Right lobe of liver (tissue), 6 donors: Measurements from ENCODE around the gene TECTA. TPM values are rescaled to one million over a fixed set of nuclear protein-coding genes. Genes with fewer than 3 reads are reported as not detected.

Experiments used
- ATAC-seq, 4 donors: fragments of 200-7000 bp; cut with Tn5 transposase; one replicate each; pipeline ENCODE4 v1.9.1; 2020; ENCODE audit warnings: mild to moderate bottlenecking in 4 of 4, moderate library complexity in 4 of 4
- DNase-seq, 3 donors: peaks; one replicate each; pipeline ENCODE4 v3.0.0-alpha.2; 2020
- H3K27ac ChIP-seq, 3 donors: fragments of 200-600 bp; one replicate each; pipeline ENCODE4 v1.8.0; 2022
- H3K27me3 ChIP-seq, 2 donors: fragments of 200-600 bp; one replicate each; pipeline ENCODE4 v1.8.0; 2022
- H3K36me3 ChIP-seq, 4 donors: fragments of 200-600 bp; sonication (generic) in 1 of 4; one replicate each; pipeline versions ENCODE4 v1.5.1 to v1.8.0; 2017 to 2022; ENCODE audit warnings: control low read depth in 1 of 4
- H3K4me1 ChIP-seq, 4 donors: fragments of 200-600 bp; sonication (generic) in 1 of 4; one replicate each; pipeline versions ENCODE4 v1.5.1 to v1.8.0; 2017 to 2022; ENCODE audit warnings: control low read depth in 1 of 4
- H3K4me3 ChIP-seq, 3 donors: fragments of 200-600 bp; one replicate each; pipeline ENCODE4 v1.8.0; 2022
- H3K9me3 ChIP-seq, 4 donors: fragments of 200-600 bp; sonication (generic) in 1 of 4; one replicate each; pipeline versions ENCODE4 v1.5.1 to v1.8.0; 2017 to 2022; ENCODE audit warnings: control low read depth in 1 of 4
- POLR2A ChIP-seq: fragments of 450-650 bp; IDR thresholded peaks from one replicate; pipeline ENCODE4 v1.6.1; 2017; ENCODE audit warnings: antibody characterized with exemption, mild to moderate bottlenecking
- WGBS: methylation state at CpG from one replicate; pipeline ENCODE4 v1.1.6; 2018; ENCODE audit warnings: low coverage, low lambda C conversion rate; ENCODE audit not compliant: insufficient coverage; ENCODE audit errors: missing lambda C conversion rate; 5-methylcytosine and 5-hydroxymethylcytosine counted together
- intact Hi-C, 2 donors: fragments of 100-400 bp; cut with DNase I; formaldehyde crosslinking; loops; one replicate each; pipeline versions ENCODE4 v1.11.2 to v1.14.1; 2022
- total RNA-seq, 6 experiments: library from RNA; depleted of rRNA in 2 of 6; stranded (reverse); fragments of >200 nt in 2 of 6; fragmentation: NEBNext Ultra II Directional in 3 of 6; extraction: Animal tissue kit (Norgen Biotek cat#: 25700) in 3 of 6; gene quantifications; one replicate each; pipeline versions ENCODE4 v1.1.0 to v1.2.4, GENCODE V29; 2016 to 2023
- TF ChIP-seq, protein P1 (sequence below), 4 donors: fragments of 200-600 bp in 3 of 4; fragments of 450-650 bp in 1 of 4; IDR thresholded peaks; one replicate each; pipeline versions ENCODE4 v1.5.1 to v1.8.0; 2016 to 2022; ENCODE audit warnings: antibody characterized with exemption in 4 of 4, mild to moderate bottlenecking in 2 of 4
- donor health status: DM: no; HTN: yes; CAD: no.
- donor health status: DM: no; HTN: no; CAD: no.
- donor health status: DM: no; HTN: no; CAD: no.
- donor health status: DM: no; HTN: yes; CAD: no.
- donor health status: DM: no; HTN: yes; CAD: no.

TECTA gene
- total RNA-seq, 6 experiments from 2014 or later, result 0.24 to 1.2 (median 0.52) TPM

DNA sequence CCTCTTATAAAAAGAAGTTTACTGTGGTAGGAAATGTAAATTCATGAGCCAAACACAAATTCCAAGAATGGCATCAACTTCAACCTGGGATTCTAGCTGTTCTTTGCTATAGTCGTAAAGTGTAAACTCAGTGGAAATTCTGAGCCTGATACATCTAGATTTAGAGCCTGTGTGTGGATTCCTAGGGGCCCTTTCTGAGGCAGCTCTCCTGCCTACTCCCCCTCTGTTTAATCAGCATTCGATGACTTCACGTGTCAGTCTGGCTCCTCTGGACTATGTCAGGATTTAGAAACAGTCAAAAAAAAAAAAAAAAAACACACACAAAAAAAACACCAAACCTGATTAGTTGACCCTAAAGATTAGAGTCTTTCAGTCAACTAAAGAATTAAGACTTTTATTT is 98.5 kb downstream of the TECTA start:
- Histone ChIP-seq H3K27me3 (no peaks in the 10 kb centered on the region), H3K27ac (no peak overlapping the region), H3K36me3 (no peaks in the 10 kb centered on the region), H3K9me3 (no peaks in the 10 kb centered on the region), H3K4me3 (no peak overlapping the region), H3K4me1 (peaks cover 0 to 9% (median 0%) of the 10 kb centered on the region in 4 donors)
- intact Hi-C loops, result no loop called here
- ATAC-seq (peak; percentile 11 to 48 (median 32)), DNase-seq (no peak)
- TF ChIP-seq POLR2A, result no peak
- TF ChIP-seq, protein P1, sequence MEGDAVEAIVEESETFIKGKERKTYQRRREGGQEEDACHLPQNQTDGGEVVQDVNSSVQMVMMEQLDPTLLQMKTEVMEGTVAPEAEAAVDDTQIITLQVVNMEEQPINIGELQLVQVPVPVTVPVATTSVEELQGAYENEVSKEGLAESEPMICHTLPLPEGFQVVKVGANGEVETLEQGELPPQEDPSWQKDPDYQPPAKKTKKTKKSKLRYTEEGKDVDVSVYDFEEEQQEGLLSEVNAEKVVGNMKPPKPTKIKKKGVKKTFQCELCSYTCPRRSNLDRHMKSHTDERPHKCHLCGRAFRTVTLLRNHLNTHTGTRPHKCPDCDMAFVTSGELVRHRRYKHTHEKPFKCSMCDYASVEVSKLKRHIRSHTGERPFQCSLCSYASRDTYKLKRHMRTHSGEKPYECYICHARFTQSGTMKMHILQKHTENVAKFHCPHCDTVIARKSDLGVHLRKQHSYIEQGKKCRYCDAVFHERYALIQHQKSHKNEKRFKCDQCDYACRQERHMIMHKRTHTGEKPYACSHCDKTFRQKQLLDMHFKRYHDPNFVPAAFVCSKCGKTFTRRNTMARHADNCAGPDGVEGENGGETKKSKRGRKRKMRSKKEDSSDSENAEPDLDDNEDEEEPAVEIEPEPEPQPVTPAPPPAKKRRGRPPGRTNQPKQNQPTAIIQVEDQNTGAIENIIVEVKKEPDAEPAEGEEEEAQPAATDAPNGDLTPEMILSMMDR (IDR thresholded peaks at IDR 0.05), result no peak
- whole genome bisulfite sequencing, result 31% methylated on average over 3 of the region's 3 CpGs

DNA sequence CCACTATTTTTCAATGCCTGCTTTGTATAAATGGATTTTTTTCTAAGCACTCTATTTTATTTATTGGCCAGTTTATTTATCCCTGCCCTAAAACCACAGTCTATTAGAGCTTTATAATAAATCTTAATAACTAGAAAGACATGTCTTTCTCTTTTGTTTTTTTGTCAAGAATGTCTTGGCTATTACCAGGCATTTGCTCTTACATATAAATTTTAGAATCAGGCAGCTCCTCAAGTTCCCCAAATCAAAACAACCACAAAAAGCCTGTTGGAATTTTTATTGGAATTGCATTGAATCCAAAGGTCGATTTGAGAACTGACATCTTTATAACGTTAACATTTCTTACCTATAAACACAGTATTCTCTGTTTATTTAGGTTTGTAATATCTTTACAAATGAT is 105.8 kb downstream of the TECTA start:
- Histone ChIP-seq H3K9me3 (no peaks in the 10 kb centered on the region), H3K36me3 (no peaks in the 10 kb centered on the region), H3K4me3 (no peak overlapping the region), H3K27ac (no peak overlapping the region), H3K27me3 (no peaks in the 10 kb centered on the region), H3K4me1 (peaks cover 0 to 12% (median 4%) of the 10 kb centered on the region in 4 donors)
- WGBS, result 25% methylated on average over 2 of the region's 2 CpGs
- intact Hi-C loops, result no loop called here
- DNase-seq, result no peak
- no peak for ATAC-seq
- TF ChIP-seq POLR2A, result no peak
- TF ChIP-seq, protein P1 (IDR thresholded peaks at IDR 0.05), result no peak

DNA sequence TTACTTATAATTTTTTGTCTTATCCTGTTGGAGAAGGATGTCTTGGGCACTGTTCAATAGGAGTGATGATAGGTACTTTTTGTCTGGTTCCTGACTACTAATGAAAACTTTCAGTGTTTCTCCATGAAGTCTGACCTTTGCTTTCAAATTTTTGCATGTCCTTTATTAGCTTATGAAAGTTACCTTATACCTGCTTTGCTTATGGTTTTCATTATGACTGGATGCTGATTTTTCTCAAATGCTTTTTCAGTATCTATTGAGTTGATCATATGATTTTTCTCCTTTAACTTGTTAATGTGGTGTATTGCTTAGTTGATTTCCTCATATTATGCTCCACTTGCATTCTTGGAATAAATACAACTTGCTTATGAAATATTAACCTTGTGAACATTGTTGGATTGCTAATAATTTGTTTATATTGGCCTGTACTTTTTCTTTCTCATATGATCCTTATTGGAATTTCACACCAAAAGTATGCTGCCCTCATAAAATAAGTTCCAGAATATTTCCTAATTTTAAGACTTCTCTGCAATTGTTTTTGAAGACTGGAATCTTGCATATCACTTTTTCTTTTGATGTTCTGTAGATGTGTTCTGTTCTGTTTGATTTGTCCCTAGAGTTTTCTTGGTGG is 106.6 kb downstream of the TECTA start:
- Histone ChIP-seq H3K4me1 (peaks cover 0 to 12% (median 4%) of the 10 kb centered on the region in 4 donors), H3K27me3 (no peaks in the 10 kb centered on the region), H3K9me3 (no peaks in the 10 kb centered on the region), H3K36me3 (no peaks in the 10 kb centered on the region), H3K27ac (no peak overlapping the region), H3K4me3 (no peak overlapping the region)
- TF ChIP-seq POLR2A, result no peak
- TF ChIP-seq, protein P1 (IDR thresholded peaks at IDR 0.05), result no peak
- intact Hi-C loops, result no loop called here
- DNase-seq, result no peak
- ATAC-seq, result peak in 2 of 4 donors; percentile 19 to 36

DNA sequence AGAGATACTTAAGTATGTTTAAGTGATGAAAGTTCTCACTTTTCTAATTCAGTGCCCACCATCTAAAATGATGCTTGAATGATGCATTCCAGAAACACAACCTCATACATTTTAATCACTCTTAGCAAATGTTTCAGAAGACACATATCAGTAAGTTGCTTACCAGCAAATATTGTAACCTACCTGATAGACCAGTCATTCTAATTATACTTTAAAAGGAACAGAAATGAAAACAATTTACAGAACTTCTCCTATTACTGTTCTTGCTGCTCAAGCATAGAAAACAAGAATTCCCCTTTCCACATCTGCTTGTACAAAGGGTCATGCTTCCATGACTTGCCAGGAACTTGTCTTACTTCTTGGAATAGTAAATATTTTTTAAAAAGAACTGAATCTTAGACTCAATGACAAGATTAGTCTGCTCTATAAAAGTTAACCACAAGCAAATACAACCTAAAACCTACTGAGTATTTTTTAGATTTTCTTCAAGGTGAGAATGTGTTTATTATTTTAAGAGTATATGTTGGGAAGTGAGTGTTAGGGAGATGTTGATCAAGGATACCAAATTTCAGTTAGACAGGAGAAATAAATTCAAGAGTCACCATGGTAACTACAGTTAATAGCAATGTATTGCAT is 109.5 kb downstream of the TECTA start:
- ATAC-seq (no peak), DNase-seq (no peak)
- Histone ChIP-seq H3K4me1 (peaks cover 0 to 21% (median 4%) of the 10 kb centered on the region in 4 donors), H3K36me3 (no peaks in the 10 kb centered on the region), H3K4me3 (no peak overlapping the region), H3K9me3 (no peaks in the 10 kb centered on the region), H3K27ac (no peak overlapping the region), H3K27me3 (no peaks in the 10 kb centered on the region)
- intact Hi-C loops, result no loop called here
- TF ChIP-seq, protein P1 (IDR thresholded peaks at IDR 0.05), result no peak
- TF ChIP-seq POLR2A, result no peak
